Measurements from ENCODE around the gene USP31. TPM values are rescaled to one million over a fixed set of nuclear protein-coding genes. Genes with fewer than 3 reads are reported as not detected.

The USP31 gene
- total RNA-seq, 1 experiment from 2014 or later: 6.7 TPM

GRCh38 chr16:23141033-23141432 is 8.2 kb downstream of the USP31 start:
- no peak for DNase-seq (ENCODE audit: low read depth)
- in situ Hi-C loops (cut with HindIII; ENCODE audit: low pct_unique_long_range_greater_than_20kb, low sequenced_read_pairs): no loop called here

GRCh38 chr16:23140107-23140506 is 9.1 kb downstream of the USP31 start:
- no peak for DNase-seq (ENCODE audit: low read depth)
- in situ Hi-C loops (cut with HindIII; ENCODE audit: low pct_unique_long_range_greater_than_20kb, low sequenced_read_pairs): no loop called here

GRCh38 chr16:23137818-23138217 is 11.4 kb downstream of the USP31 start:
- no peak for DNase-seq (ENCODE audit: low read depth)
- in situ Hi-C loops (cut with HindIII; ENCODE audit: low pct_unique_long_range_greater_than_20kb, low sequenced_read_pairs): no loop called here

GRCh38 chr16:23137256-23137655 is 12.0 kb downstream of the USP31 start:
- DNase-seq (ENCODE audit: low read depth): no peak
- in situ Hi-C loops (cut with HindIII; ENCODE audit: low pct_unique_long_range_greater_than_20kb, low sequenced_read_pairs): no loop called here

GRCh38 chr16:23134274-23134673 is 15.0 kb downstream of the USP31 start:
- DNase-seq (ENCODE audit: low read depth): no peak
- in situ Hi-C loops (cut with HindIII; ENCODE audit: low pct_unique_long_range_greater_than_20kb, low sequenced_read_pairs): no loop called here

GRCh38 chr16:23132775-23133463 is 16.3 kb downstream of the USP31 start:
- in situ Hi-C loops (cut with HindIII; ENCODE audit: low pct_unique_long_range_greater_than_20kb, low sequenced_read_pairs): no loop called here
- DNase-seq (ENCODE audit: low read depth): no peak

- DNase-seq (ENCODE audit: low read depth): no peak
- in situ Hi-C loops (cut with HindIII; ENCODE audit: low pct_unique_long_range_greater_than_20kb, low sequenced_read_pairs): no loop called here
These were observed 17.2 kb downstream of the USP31 start for GRCh38 chr16:23131931-23132621.

- DNase-seq (ENCODE audit: low read depth): no peak
- in situ Hi-C loops (cut with HindIII; ENCODE audit: low pct_unique_long_range_greater_than_20kb, low sequenced_read_pairs): no loop called here
These were observed 17.8 kb downstream of the USP31 start for GRCh38 chr16:23131436-23131835.

GRCh38 chr16:23131036-23131435 is 18.2 kb downstream of the USP31 start:
- no peak for DNase-seq (ENCODE audit: low read depth)
- in situ Hi-C loops (cut with HindIII; ENCODE audit: low pct_unique_long_range_greater_than_20kb, low sequenced_read_pairs): no loop called here

- DNase-seq (ENCODE audit: low read depth): no peak
- in situ Hi-C loops (cut with HindIII; ENCODE audit: low pct_unique_long_range_greater_than_20kb, low sequenced_read_pairs): no loop called here
These were observed 19.6 kb downstream of the USP31 start for GRCh38 chr16:23129686-23130085.

- in situ Hi-C loops (cut with HindIII; ENCODE audit: low pct_unique_long_range_greater_than_20kb, low sequenced_read_pairs): no loop called here
- DNase-seq (ENCODE audit: low read depth): no peak
These were observed 21.2 kb downstream of the USP31 start for GRCh38 chr16:23128056-23128455.

GRCh38 chr16:23125277-23125676 is 24.0 kb downstream of the USP31 start:
- in situ Hi-C loops (cut with HindIII; ENCODE audit: low pct_unique_long_range_greater_than_20kb, low sequenced_read_pairs): no loop called here
- peak; percentile 21 for DNase-seq (ENCODE audit: low read depth)

- peak; percentile 55 for DNase-seq (ENCODE audit: low read depth)
- in situ Hi-C loops (cut with HindIII; ENCODE audit: low pct_unique_long_range_greater_than_20kb, low sequenced_read_pairs): no loop called here
These were observed 24.9 kb downstream of the USP31 start for GRCh38 chr16:23124315-23124714.

- DNase-seq (ENCODE audit: low read depth): no peak
- in situ Hi-C loops (cut with HindIII; ENCODE audit: low pct_unique_long_range_greater_than_20kb, low sequenced_read_pairs): no loop called here
These were observed 27.1 kb downstream of the USP31 start for GRCh38 chr16:23122144-23122543.

GRCh38 chr16:23121024-23121423 is 28.2 kb downstream of the USP31 start:
- in situ Hi-C loops (cut with HindIII; ENCODE audit: low pct_unique_long_range_greater_than_20kb, low sequenced_read_pairs): no loop called here
- DNase-seq (ENCODE audit: low read depth): no peak

- no peak for DNase-seq (ENCODE audit: low read depth)
- in situ Hi-C loops (cut with HindIII; ENCODE audit: low pct_unique_long_range_greater_than_20kb, low sequenced_read_pairs): no loop called here
These were observed 28.7 kb downstream of the USP31 start for GRCh38 chr16:23120562-23120961.

GRCh38 chr16:23119570-23119969 is 29.7 kb downstream of the USP31 start:
- DNase-seq (ENCODE audit: low read depth): no peak
- in situ Hi-C loops (cut with HindIII; ENCODE audit: low pct_unique_long_range_greater_than_20kb, low sequenced_read_pairs): no loop called here

- in situ Hi-C loops (cut with HindIII; ENCODE audit: low pct_unique_long_range_greater_than_20kb, low sequenced_read_pairs): no loop called here
- DNase-seq (ENCODE audit: low read depth): no peak
These were observed 34.9 kb downstream of the USP31 start for GRCh38 chr16:23114131-23114904.

GRCh38 chr16:23113185-23113584 is 36.1 kb downstream of the USP31 start:
- no peak for DNase-seq (ENCODE audit: low read depth)
- in situ Hi-C loops (cut with HindIII; ENCODE audit: low pct_unique_long_range_greater_than_20kb, low sequenced_read_pairs): no loop called here
